Measurements from ENCODE around the gene CAPS.
"Not testable (repeated sequence)": the region's sequence is repeated elsewhere in the genome, so short reads cannot be mapped to it uniquely, and the experiment has no call there.

The CAPS gene

GRCh38 chr19:5958851-5959122 lies 44.7 kb downstream of the CAPS start:
- no peak for FAIRE-seq

GRCh38 chr19:5959260-5960004 lies 45.4 kb downstream of the CAPS start:
- no peak for FAIRE-seq

GRCh38 chr19:5960005-5961001 lies 46.2 kb downstream of the CAPS start:
- FAIRE-seq = no peak

- FAIRE-seq = not testable (repeated sequence)
Measured at GRCh38 chr19:5961641-5961968, 47.6 kb downstream of the CAPS start.

GRCh38 chr19:5961969-5962945 lies 48.2 kb downstream of the CAPS start:
- no peak for FAIRE-seq

GRCh38 chr19:5963259-5963658 lies 49.2 kb downstream of the CAPS start:
- FAIRE-seq = not testable (repeated sequence)

DNA sequence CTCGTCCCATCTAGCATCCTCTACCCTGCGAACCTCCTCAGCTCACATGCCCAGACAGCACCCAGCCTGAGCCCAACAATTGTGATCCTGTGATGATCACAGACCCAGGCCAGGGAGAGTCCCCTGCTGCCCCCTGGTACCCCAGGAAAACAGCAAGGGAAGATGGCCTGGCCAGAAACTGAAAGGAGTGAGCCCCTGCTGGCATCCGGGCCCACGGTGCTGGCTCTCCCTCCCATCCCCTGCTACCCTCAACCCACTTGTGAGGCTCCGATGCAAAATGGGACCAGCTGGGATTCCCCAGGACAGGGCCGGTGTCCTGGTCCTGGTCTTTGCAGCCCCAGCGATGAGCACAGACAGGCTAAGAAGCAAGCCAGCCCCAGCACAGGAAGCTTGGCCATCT lies 49.8 kb downstream of the CAPS start:
- no peak for FAIRE-seq

- FAIRE-seq = no peak
Measured at GRCh38 chr19:5964816-5965565, 50.9 kb downstream of the CAPS start.
